ENCODE data around the gene C1orf74. TPM values are rescaled to one million over a fixed set of nuclear protein-coding genes. Genes with fewer than 3 reads are reported as not detected.

Gene C1orf74
- total RNA-seq, 1 experiment from 2014 or later: 5.6 TPM

GRCh38 chr1:209815931-209816341 lies 31.6 kb upstream of the C1orf74 start:
- H3K4me1 ChIP-seq (ENCODE audit: control insufficient read depth in 1 of 2, insufficient read depth in 2 of 2, low read length in 2 of 2): 0 out of 4 replicates have a peak, but pooled peaks cover 0 to 7% of the 10 kb centered on the region in 2 experiments
- no peak overlapping the region for H3K4me3 ChIP-seq (replicated peaks in 1 of 2; ENCODE audit: low read depth in 1 of 2, low read length in 2 of 2)
- H3K27ac ChIP-seq (ENCODE audit: low read depth, low read length): no peak overlapping the region
- ChIA-PET POLR2A (interaction anchor here (2.9 kb wide), 1 partner anchor 12 kb away, joined by 6 read pairs; the partner anchor contains the start of gene UTP25), RAD21 (ENCODE audit: low non-redundant PET in 1 of 2, low total read pairs in 2 of 2, uncharacterized antibody in 2 of 2, unreplicated experiment in 2 of 2) (no interaction called here), CTCF (interaction anchor here (1.7 to 2.8 kb wide), 2 partner anchors 8 kb away, joined by 5 to 14 read pairs; no protein-coding TSS in a partner anchor)
- H3K9me2 ChIP-seq (ENCODE audit: insufficient read depth): no peaks in the 10 kb centered on the region
- H3K9ac ChIP-seq (ENCODE audit: low read length): no peak overlapping the region
- no peak overlapping the region for H2AFZ ChIP-seq (ENCODE audit: low read depth, low read length, poor library complexity, severe bottlenecking)
- DNase-seq (ENCODE audit: low read depth, low spot score) (no peak), ATAC-seq (0 out of 2 replicates have a peak, but pooled peaks have one; percentile 14)
- no peaks in the 10 kb centered on the region; the same call in 1 of the 2 replicates for H3K27me3 ChIP-seq (ENCODE audit: insufficient read depth, low read length)
- H3K79me2 ChIP-seq (ENCODE audit: insufficient read depth, low read length): no peaks in the 10 kb centered on the region
- no TSS peak for BruUV-seq (replicated peaks)
- no peaks in the 10 kb centered on the region for H3K36me3 ChIP-seq (ENCODE audit: control insufficient read depth in 1 of 2, insufficient read depth in 2 of 2, low read length in 2 of 2)
- no peak overlapping the region for H3K4me2 ChIP-seq (ENCODE audit: low read length)
- intact Hi-C loops (cut with micrococcal nuclease): no loop called here
- no peaks in the 10 kb centered on the region for H4K20me1 ChIP-seq (ENCODE audit: insufficient read depth)
- TF ChIP-seq ELF1 (IDR thresholded peaks at IDR 0.05; ENCODE audit: borderline replicate concordance, low read depth) (no peak), POLR2AphosphoS5 (IDR thresholded peaks at IDR 0.05; ENCODE audit: low read depth, low read length) (no peak), CBX3 (IDR thresholded peaks at IDR 0.05; ENCODE audit: low read depth) (no peak), ATF3 (IDR thresholded peaks at IDR 0.05) (no peak), CEBPB (IDR thresholded peaks at IDR 0.05; ENCODE audit: low read depth) (no peak), FOSL1 (IDR thresholded peaks at IDR 0.05; ENCODE audit: low read depth) (no peak), RAD21 (IDR thresholded peaks at IDR 0.05; ENCODE audit: low read depth) (no peak), CTCF (IDR thresholded peaks at IDR 0.05 in 2 of 3, conservative IDR thresholded peaks at IDR 0.05 in 1 of 3; ENCODE audit: borderline replicate concordance in 1 of 3, insufficient read depth in 1 of 3, low read depth in 2 of 3, low read length in 2 of 3) (no peak)
- no peaks in the 10 kb centered on the region for H3K9me3 ChIP-seq (ENCODE audit: control insufficient read depth in 1 of 2, insufficient read depth in 1 of 2, low read depth in 1 of 2, low read length in 2 of 2)
